GM18505 (cell line): ENCODE results near the gene RGS3.
"Not testable (repeated sequence)": the region's sequence is repeated elsewhere in the genome, so short reads cannot be mapped to it uniquely, and the experiment has no call there.

ENCODE experiments used
- ATAC-seq: cut with Tn5 transposase; IDR thresholded peaks from one replicate; pipeline ENCODE4 v1.9.1; 2021; ENCODE audit not compliant: unreplicated experiment
- POLR2A ChIP-seq: IDR thresholded peaks from 4 replicates; pipeline ENCODE4 v1.6.1; 2011; ENCODE audit warnings: borderline replicate concordance; ENCODE audit not compliant: insufficient read depth, insufficient read length; ENCODE audit errors: extremely low read depth

The RGS3 gene

GRCh38 chr9:113538131-113538530 is 74.6 kb downstream of the RGS3 start:
- no peak for ATAC-seq
- TF ChIP-seq POLR2A: no peak

- no peak for TF ChIP-seq POLR2A
- ATAC-seq: no peak
Observed at GRCh38 chr9:113538701-113539430, 75.3 kb downstream of the RGS3 start.

- no peak for ATAC-seq
- no peak for TF ChIP-seq POLR2A
Observed at GRCh38 chr9:113540466-113540865, 76.9 kb downstream of the RGS3 start.

GRCh38 chr9:113541019-113541900 is 77.7 kb downstream of the RGS3 start:
- ATAC-seq: no peak
- no peak for TF ChIP-seq POLR2A

GRCh38 chr9:113542006-113542405 is 78.5 kb downstream of the RGS3 start:
- ATAC-seq: no peak
- TF ChIP-seq POLR2A: no peak

GRCh38 chr9:113542741-113543140 is 79.2 kb downstream of the RGS3 start:
- no peak for ATAC-seq

GRCh38 chr9:113543296-113543981 is 79.9 kb downstream of the RGS3 start:
- no peak for TF ChIP-seq POLR2A
- ATAC-seq: no peak

More at GRCh38 chr9:113542741-113543140, 79.2 kb downstream of the RGS3 start:
- no peak for TF ChIP-seq POLR2A

- ATAC-seq: no peak
Observed at GRCh38 chr9:113543982-113544303, 80.4 kb downstream of the RGS3 start.

GRCh38 chr9:113545068-113545467 is 81.5 kb downstream of the RGS3 start:
- ATAC-seq: no peak
- TF ChIP-seq POLR2A: no peak

More at GRCh38 chr9:113543982-113544303, 80.4 kb downstream of the RGS3 start:
- no peak for TF ChIP-seq POLR2A

GRCh38 chr9:113546566-113546965 is 83.0 kb downstream of the RGS3 start:
- ATAC-seq: no peak
- no peak for TF ChIP-seq POLR2A

- no peak for TF ChIP-seq POLR2A
- ATAC-seq: no peak
Observed at GRCh38 chr9:113547501-113547900, 84.0 kb downstream of the RGS3 start.

GRCh38 chr9:113548221-113549041 is 84.9 kb downstream of the RGS3 start:
- no peak for TF ChIP-seq POLR2A
- ATAC-seq: no peak

GRCh38 chr9:113549892-113550291 is 86.4 kb downstream of the RGS3 start:
- not testable (repeated sequence) for ATAC-seq
